Umbilical cord (tissue), 2 donors: ENCODE measurements around the gene KCNAB1. TPM values are rescaled to one million over a fixed set of nuclear protein-coding genes. Genes with fewer than 3 reads are reported as not detected.

ENCODE experiments used
- DNase-seq: peaks from one replicate; pipeline ENCODE4 v3.0.0-alpha.2; 2015; ENCODE audit warnings: low spot score
- total RNA-seq: library from RNA; depleted of rRNA; stranded (reverse); fragments of >200 nt; gene quantifications from one replicate; pipeline ENCODE4 v1.2.3, GENCODE V29; 2014; ENCODE audit warnings: low replicate concordance; ENCODE audit not compliant: insufficient read depth

Gene KCNAB1
- total RNA-seq, 1 donor from 2014 or later, result 0.72 TPM

DNA sequence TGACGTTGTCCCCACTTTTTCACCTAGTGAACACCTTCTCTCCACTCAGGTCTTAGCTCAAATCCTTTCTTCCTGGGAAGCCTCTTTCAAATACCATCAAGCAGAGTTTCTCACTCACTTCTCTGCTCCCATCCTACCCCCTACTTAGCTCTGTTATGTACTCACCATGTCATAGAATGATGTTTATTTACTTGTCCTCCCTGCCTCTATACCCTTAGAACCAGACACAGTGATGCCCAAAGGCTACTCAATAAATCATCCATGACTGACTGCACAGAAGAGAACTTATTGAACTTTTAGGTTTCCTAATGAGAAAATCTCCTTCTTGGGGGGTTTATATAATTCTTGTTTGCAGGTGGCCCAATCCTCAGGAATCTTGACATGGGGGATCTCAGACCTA lies 280.4 kb downstream of the KCNAB1 start:
- DNase-seq, result no peak

DNA sequence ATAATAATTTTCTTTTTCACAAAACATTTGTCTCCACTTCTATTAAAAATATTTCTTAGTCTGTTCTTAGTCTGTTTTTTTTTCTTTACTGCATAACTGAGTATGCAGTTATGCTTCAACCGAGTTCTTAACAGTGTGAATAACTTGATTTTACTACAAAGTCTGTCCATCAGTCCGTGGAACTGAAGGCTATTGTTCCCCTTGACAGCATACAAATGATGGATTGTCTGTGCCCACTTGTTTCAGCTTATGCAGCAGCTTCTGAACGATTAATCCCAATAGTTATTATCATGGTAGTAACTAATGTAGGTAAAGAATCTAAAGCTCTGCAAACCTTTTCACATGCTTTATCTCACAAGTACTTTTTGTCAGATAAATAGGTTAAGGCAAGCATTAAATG lies 283.8 kb downstream of the KCNAB1 start:
- DNase-seq, result no peak

DNA sequence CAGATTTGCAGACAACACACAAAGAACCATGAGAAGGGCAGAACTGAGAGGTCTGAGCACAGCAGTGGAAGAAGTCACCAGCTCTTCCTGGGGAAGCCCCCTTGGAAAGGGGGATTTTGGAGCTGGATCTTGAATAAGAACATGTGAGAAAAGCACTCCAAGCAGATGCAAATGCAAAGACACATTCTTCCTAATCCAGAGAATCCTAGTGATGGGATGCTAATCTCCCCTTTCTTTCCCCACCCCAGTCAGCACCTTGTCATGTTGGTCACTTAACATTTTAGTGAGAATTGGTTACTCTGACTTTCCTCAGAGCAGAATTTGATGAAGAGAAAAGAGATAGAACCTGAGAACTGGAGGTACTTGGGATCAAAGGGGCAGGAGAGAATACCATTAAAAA lies 286.0 kb downstream of the KCNAB1 start:
- no peak for DNase-seq

DNA sequence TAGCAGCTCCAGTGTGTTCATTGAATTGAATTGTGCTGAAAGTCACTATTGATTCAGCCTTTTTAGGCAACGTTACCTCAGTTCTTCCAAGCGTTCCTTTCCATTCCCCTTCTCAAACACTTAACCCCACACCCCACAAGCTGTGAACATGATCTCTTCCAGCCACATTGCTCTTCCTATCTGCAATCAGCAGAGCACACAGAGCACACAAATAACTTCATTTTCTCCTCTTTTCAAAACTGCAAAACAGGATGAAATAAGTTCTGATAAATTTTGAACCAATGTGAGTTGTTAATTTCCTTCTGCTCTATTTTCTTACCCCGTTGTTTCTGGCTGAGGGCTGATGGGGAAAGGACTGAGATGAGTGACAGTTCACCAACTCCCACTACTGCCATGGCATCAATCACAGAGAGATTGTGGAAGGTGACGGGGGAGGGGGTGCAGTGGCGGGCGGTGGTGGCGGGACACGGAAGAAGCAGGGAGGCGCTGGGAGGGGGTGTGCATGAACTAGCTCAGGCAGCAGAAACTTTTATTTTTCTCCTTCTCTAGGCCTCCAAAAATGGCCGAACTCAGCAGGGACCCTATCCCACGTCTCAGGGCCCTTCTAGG lies 287.3 kb downstream of the KCNAB1 start:
- DNase-seq, result no peak

DNA sequence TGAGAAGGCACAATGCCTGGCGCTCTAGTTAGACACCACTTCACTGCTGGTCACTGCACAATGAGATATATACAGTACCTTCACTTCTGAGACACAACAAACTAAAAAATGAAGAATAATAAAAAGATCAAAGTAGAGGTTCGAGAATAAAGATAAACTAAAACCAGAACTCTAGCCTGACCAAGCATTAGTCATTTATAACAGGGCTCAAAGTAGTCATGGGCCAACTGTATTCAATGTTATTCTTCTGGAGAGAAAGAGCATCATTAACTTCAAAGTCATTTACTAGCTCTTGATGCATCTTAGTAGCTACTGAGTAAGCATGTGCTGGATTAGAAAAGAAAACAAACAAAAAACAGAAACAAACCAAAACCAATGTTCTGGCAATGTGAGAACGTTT lies 289.3 kb downstream of the KCNAB1 start:
- no peak for DNase-seq

DNA sequence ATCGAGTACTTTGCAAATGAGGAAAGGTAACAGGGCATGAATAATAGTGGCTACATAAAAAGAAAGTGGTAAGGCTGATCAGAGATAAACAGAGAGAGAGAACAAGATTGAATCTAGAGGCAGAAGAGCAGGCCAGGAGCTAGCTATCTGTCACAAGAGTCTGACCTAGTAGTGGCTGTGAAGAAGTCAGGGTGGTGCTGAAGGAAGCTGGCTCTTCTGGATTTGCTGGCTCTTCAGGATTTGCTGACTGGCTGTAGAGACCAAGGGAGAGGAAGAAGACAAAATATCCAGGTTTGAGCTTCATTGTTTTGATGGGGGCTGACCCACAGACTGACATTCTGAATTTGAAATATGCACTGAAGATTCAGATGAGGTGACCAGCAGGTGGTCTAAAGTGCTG lies 292.2 kb downstream of the KCNAB1 start:
- DNase-seq, result no peak

DNA sequence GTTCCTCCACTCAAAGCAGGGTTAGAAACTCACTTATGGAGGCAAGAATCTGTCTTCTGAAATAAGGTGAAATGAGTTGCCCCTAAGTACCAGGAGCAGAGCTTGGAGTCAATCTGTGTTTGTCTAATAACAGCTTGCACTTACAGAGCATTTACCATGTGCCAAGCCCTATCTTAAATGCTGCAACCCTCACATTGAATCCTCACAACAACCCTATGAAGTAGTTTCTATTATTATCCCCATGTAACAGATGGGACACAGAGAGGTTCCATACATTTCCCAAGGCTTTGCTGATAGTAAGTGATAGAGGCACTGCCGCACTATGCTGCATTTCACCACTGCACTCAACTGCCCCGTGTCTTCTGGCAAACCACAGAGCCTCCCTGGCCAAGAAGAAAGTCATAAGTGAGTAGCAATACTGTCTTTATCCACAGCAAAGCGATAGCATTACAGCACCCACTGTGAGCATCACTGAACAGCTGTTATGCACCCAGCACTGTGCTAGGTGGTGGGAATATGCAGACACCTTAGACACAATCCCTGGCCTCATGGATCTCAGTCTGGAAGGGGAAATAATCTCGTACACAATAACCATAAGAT lies 293.0 kb downstream of the KCNAB1 start:
- no peak for DNase-seq

DNA sequence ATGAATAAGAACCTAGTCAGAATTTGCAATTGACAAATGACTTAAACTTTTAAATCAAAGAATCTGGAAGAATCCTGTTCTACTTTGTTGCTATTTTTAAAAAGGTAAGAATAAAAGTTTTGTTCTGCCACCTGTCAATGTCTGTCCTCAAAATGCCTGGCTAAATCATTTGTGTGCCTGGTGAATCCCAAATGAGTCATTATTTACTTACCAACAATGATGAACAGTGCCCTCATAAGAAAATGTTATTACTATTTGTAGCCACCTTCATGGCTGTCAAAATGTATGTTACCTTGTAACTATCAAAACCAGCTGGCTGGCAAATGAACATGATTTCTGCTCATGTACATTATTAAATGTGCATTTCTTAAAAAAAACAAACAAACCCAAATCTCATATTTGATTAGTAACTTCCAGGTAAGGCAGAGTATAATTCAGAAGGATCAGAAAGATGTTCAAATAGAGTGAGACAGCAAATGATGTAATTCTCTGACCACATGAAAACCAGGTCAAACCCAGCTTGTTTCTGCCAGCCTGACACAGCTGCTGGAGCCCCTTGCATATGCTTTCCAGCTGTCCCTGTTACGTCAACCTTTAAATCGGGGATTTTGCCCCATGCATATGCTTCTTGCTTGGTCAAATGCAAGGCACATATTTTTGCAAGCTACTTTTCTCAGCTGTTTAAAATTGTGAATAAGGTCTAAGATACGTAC lies 296.6 kb downstream of the KCNAB1 start:
- peak; percentile 96 for DNase-seq

DNA sequence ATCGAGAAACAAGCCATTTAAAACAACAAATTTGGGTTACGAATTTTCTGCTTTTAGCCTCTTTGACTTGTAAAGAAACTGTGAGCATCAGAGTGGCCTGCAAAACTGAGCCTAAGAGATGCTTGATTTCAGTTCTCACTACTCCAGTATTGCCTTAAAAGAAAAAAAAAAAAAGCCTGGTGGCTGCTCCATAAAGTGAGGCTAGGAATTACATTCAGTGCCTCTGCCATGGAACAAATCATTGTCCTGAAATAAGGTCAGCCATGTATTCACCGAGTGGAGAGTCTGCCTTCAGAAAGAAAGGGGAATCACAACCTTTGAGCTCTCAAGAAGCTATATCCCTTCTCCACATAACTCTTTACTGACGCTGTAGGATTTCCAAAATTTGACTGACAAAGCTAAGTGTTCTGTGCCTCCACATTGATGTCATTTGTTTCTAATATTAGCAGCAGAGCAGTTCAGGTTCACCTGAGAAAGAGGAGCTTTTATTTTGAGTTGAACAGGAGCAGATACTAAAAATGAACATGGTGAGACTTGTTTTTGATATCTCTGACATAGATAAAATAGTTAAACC lies 297.3 kb downstream of the KCNAB1 start:
- DNase-seq, result no peak

DNA sequence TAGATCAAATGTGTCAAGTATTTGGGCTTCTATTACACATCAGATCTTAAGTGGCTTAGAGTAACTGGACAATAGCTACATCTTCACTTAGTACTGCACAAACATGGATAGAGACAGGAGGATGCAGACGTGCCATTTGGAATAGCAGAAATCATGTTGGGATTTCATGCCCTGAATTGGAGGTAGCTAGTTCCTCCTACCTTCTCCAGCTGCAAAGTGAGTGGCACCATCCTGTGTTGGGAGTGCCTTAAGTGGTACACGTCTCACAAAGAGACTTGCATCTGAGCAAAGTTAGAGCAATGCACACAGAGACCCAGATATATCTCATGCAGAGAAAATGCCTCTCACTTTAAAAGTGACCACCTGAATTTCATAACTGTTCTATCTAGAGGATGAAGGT lies 298.1 kb downstream of the KCNAB1 start:
- DNase-seq, result no peak

DNA sequence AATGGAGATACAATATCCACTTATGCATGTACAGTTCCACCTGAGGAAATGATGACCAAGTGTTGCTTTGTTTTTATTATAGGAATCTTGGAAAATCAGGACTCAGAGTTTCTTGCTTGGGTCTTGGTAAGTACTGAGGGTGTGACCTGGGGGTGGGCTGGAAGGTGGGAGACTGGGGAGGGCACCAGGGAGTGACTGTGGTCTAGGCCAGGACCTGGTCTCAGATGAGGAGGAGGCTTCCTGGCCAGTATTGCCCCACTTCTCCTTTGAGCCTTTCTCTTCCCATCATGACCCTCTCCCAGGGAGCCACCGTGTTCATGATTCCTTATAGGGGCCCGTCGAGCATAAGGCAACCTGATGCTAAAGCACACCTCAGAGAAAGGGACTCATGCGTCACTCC lies 301.2 kb downstream of the KCNAB1 start:
- DNase-seq, result no peak

DNA sequence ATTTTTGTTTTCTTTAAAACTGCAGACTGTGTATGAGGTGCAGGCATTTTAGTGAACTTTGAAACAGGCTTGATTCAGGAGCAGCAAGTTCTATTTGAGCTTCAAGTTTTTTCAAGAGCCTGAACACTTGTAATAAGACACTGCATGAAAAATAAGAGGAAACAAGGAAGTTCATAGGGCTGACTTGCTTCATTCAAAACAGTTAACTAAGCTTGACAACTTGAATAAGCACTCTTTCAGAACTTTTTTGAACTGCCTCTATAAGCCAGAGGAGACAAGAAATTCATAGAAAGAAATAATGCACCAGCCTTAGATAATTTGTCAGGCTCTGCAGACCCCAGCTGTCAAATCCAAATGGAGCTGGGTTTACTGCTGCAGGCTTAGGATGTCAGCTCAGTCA lies 304.4 kb downstream of the KCNAB1 start:
- peak; percentile 61 for DNase-seq

DNA sequence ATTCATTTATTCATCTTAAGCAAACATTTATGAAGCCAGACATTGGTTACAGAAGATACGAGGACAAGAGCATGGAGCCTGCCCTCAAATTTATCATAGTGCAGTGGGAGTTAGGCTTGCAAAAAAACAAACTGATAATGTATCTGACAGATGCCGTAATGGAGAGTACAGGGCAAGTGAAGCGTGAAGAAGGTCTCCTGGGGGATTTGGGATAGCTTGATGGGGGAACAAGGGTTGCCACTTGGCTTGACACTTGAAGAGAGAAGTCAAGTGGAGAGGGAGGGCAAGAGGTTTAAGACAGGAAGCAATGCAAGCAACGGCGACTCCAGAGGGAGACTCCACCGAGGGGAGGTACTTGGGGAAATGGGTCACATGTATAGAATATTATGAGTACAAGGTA lies 305.3 kb downstream of the KCNAB1 start:
- no peak for DNase-seq

DNA sequence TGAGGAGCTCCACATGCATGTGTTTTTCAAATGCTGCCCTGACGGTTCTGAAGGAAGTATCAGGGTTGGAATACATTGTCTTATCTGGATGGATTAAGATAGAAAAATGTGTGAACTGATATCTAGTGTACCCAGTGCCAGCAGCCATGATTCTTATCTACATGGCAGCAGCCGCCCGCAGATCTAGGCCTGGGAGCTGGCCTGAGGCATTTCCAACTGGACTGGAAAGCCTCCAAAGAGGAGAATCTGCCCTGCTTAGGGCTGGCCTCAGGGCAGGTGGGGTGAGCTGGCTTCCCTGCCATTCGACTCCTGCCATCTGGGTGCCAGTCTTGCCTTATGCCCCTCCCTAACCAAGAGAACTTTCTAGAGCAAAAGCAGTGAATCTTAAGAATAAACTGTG lies 308.7 kb downstream of the KCNAB1 start:
- DNase-seq, result no peak

DNA sequence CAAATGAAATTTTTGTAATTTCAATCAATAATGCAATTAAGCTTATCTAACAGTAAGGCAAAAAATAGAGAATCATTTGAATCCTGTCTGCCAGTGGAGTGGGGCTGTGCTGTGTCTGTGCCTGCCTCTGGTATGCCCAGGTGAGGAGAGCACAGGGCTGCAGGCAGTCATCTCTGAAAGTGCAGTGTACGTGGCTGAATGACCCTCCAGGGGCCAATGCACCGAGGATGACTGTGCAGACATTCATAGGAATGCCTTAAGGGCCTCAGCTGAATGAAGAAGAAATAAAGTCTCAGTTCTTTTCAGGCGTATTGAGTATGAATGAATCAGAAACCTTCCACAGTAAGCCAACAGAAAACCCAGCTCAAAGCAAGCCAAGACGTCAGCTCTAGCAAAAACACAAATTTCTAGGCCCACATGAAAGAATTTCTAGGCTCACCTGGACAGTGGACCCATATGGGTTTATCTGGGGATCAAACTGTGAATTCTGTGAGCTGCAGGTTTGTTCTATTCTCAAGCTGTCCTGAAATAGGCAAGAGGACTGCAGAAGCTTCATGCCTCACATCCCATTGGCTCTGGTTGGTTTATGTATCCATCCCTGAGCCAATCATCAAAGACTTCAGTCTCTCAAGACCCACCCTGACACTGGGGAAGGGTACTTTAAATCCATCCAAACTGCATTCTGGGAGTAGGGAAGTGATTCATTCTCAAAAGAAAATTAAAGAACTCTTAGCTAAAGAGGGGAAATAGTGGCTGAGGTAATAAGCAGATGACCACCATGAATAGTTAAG lies 311.2 kb downstream of the KCNAB1 start:
- no peak for DNase-seq

DNA sequence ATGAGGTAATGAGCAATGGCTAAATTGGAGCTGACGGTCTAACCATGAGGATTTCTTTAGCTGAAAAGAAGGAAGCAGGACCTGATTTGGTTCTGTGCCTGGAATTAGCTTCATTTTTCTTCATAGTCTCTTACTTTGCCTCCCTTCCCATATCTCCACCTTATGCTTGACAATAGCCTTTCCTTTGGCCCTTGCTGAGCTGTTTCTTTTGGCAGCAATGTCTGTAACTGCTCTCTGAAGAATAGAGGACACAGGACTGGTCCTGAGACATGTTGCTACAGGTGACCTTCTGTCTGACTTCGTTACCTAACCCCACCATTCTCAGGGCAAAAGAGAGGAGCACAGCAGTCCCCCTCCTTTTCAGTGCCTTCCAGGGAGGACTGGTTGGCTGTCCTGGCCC lies 312.2 kb downstream of the KCNAB1 start:
- DNase-seq, result no peak

DNA sequence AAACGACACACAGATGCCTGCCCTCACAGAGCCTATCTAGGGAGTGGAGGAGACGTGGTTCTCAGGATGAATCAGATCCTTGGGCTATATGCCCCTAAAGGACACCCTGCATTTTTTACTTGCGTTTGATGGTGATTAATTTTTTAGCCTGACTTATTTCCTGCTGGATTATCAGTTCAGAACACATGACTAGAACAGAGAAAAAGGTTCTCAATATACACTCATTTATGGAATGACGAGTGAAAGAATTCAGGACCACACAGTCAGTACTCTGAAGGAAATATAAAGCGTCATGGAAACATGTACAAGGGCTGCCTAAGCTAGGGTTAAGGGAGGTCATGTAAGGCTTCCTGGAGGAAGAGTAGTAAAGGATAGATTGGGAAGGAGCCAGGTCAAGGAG lies 312.8 kb downstream of the KCNAB1 start:
- no peak for DNase-seq

DNA sequence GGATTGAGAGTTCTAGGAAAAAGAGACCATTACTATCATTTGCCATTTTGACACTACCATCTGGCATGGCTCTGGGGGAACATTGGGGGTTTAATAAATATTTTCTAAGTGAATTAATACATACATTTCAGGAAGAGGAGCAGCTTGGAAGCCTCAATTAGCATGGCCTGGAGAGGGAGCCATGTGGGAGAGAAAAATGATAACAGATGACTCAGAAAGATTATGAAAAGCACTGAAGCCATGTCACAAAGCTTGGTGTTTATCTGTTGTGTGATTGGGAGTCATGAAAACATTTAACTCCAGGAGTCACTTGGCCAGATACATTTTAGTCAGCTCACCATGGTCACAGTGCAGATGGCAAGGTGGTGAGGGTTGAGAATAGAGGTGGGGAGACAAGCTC lies 313.5 kb downstream of the KCNAB1 start:
- peak; percentile 47 for DNase-seq

DNA sequence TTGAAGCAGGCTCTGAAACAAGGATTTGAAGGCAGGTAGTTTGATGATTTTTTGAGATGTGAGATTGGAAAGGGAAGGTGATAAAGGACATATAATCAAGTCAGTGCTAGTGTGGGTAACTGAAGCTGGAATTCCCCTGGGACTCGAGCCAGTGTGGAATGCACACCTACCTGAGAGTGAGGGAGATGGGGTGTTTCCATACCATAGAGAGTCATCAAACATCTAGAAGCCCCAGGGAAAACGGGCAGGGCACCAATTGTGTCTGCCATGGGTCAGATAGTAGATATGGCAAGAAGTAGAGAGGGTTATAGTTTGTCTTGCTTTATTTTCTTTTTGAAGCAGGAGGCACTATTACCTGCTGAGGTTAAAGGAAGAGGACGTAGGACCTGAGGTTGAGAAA lies 314.5 kb downstream of the KCNAB1 start:
- DNase-seq, result no peak

DNA sequence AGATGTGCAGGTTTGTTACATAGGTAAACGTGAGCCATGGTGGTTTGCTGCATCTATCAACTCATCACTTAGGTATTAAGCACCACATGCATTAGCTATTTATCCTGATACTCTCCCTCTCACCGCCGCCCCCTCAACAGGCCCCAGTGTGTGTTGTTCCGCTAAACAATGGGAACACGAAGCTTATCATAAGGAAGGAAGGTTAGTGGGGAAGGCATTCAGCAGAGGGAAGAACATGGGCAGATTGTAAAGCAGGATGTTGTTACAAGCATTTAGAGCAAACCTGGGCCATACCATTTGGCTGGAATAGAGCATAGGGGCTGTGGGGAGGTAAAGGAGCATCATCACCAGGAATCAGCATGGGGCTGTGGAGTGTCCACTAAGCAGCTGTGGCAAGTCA lies 322.7 kb downstream of the KCNAB1 start:
- DNase-seq, result no peak

DNA sequence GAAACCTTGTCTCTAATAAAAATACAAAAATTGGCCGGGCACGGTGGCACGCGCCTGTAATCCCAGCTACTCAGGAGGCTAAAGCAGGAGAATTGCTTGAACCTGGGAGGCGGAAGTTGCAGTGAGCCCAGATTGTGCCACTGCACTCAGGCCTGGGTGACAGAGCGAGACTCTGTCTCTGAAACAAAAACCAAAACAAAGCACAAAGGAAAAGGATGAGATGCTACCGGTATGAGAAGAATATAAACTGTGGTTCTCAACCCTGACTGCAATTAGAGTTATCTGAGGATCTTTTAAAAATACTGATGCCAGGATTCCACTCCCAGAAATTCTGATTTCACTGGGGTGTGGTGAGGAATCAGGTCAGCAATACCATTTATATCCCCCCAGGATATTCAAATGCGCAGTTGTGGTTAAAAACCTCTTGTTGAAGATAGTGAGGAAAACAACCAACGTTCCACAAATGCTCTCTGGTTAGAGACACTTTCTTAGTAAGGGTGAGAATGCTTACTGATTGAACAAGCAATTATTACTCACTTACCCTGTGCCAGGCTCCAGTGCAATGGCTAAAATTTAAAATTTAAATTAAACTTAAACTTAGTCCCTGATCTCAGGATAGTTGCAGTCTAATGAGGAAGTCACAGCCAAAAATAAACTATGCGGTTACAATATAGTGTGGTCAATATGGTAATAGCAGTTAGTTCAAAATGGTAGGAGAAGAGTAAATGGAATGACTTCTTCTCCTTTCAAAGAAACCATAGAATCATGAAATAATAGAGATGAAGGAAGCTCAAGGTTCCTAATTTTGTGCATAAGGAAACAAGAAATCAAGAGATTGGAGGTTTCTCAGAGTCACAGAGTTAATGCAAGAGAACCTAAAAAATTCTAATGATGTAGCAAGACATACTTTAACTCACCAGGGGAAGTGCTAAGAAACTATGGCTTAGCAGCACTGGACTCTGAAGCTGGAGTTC lies 325.0 kb downstream of the KCNAB1 start:
- no peak for DNase-seq
